Coronary artery (tissue), 2 donors: ENCODE measurements around the gene FAM171A1.

Experiments
- DNase-seq: peaks from one replicate; pipeline ENCODE4 v3.0.0-alpha.2; 2017; ENCODE audit warnings: low spot score
- H3K27ac ChIP-seq, 2 donors: fragments of 200-600 bp; sonication (generic); one replicate each; pipeline ENCODE4 v1.5.1; 2016 to 2019
- H3K4me3 ChIP-seq: fragments of 200-600 bp; sonication (generic); 2 replicates; pipeline ENCODE4 v1.5.1; 2016; ENCODE audit warnings: mild to moderate bottlenecking, moderate library complexity
- TF ChIP-seq, protein P1 (sequence below): fragments of 200-600 bp; sonication (generic); IDR thresholded peaks from one replicate; pipeline ENCODE4 v1.5.1; 2019; ENCODE audit warnings: antibody characterized with exemption

Gene FAM171A1

DNA sequence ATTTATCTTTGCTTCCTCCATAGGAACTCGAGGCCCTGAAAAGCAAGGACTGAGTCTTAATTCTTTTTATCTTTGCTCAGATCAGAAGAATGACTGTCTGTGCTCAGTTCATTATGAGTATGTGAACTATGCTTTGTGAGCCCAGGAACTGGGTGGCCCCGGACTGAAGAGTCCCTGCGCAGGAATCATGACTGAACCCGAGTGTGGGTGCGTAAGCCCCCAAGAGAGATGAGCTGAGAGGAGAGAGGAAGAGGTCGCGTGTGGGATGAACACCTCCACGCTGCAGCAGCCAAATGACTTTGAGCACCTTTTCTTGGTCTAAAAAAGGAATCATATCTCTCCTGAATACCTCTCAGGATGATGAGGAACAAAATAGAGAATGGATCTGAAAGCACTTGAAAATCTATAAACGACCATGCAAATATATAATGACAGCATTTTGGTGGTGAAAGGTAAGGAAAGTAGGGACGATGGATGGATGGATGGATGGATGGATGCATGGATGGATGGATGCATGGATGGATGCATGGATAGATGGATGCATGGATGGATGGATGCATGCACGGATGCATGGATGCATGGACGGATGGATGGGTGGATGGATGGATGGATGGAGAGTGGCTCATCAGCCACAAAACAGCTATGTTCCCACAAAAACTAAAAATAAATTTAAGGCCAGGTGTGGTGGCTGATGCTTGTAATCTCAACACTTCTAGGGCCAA is 19.8 kb downstream of the FAM171A1 start:
- TF ChIP-seq, protein P1, sequence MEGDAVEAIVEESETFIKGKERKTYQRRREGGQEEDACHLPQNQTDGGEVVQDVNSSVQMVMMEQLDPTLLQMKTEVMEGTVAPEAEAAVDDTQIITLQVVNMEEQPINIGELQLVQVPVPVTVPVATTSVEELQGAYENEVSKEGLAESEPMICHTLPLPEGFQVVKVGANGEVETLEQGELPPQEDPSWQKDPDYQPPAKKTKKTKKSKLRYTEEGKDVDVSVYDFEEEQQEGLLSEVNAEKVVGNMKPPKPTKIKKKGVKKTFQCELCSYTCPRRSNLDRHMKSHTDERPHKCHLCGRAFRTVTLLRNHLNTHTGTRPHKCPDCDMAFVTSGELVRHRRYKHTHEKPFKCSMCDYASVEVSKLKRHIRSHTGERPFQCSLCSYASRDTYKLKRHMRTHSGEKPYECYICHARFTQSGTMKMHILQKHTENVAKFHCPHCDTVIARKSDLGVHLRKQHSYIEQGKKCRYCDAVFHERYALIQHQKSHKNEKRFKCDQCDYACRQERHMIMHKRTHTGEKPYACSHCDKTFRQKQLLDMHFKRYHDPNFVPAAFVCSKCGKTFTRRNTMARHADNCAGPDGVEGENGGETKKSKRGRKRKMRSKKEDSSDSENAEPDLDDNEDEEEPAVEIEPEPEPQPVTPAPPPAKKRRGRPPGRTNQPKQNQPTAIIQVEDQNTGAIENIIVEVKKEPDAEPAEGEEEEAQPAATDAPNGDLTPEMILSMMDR: no peak
- no peak overlapping the region for H3K27ac ChIP-seq
- no peak overlapping the region for H3K4me3 ChIP-seq
- DNase-seq: no peak

DNA sequence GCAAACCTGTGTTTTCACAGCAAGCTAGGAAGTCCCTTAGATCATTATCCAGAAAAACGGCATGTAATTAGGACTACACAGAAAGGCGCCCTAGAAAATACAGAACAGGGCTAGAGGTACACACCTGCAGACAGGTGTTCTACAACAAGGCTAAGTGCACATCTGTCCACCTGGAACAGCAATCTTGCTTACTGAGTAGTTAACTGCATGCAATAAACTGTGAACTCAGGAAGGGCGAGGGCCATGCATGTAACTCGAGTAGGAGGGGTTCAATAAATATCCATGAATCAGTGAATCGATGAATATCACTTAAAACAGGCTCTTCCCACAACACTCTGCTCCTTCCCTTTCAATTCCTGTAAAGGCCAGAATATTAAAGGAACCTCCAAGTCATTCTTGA is 22.0 kb downstream of the FAM171A1 start:
- no peak overlapping the region for H3K27ac ChIP-seq
- TF ChIP-seq, protein P1: no peak
- no peak for DNase-seq
- peak overlapping the region; percentile 68 for H3K4me3 ChIP-seq

DNA sequence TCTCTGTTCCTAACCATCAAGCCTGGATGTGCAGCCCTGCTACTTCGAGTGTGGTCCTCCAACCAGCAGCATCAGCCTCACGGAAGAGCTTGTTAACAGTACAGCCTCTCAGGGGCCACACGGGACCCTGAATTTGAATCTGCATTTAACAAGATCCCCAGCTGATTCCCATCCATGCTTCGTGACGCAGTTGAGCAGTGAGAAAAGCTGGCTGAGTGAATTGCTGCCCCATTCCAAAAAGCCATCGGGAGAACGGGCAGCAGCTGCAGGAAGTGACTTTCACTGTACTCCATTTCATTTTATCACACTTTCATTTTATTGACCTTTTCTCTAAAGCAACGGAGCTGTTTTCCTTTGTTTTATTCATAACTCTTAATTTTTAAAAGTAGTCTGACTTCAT is 22.5 kb downstream of the FAM171A1 start:
- H3K4me3 ChIP-seq: peak overlapping the region; percentile 68
- no peak for DNase-seq
- no peak overlapping the region for H3K27ac ChIP-seq
- TF ChIP-seq, protein P1: no peak

DNA sequence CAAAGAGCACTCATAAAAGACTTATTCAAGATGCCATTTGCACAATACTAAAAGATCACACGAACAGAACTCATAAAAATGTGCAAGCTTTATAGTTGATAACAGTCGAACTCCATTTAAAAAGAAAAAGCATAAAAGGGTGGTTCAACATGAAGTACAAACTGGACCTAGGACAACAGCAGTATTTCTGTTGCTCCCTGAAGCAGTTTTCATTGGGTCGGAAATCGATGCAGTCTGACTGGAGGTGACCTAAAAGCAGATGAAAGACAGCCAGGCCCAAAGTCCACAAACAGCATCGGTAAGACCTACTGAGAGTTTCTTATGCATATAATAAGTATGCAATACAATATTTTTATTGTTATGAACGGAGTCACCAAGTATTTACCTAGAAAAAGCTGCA is 23.9 kb downstream of the FAM171A1 start:
- Histone ChIP-seq H3K4me3 (peak overlapping the region; percentile 18), H3K27ac (no peak overlapping the region)
- no peak for DNase-seq
- TF ChIP-seq, protein P1: no peak

DNA sequence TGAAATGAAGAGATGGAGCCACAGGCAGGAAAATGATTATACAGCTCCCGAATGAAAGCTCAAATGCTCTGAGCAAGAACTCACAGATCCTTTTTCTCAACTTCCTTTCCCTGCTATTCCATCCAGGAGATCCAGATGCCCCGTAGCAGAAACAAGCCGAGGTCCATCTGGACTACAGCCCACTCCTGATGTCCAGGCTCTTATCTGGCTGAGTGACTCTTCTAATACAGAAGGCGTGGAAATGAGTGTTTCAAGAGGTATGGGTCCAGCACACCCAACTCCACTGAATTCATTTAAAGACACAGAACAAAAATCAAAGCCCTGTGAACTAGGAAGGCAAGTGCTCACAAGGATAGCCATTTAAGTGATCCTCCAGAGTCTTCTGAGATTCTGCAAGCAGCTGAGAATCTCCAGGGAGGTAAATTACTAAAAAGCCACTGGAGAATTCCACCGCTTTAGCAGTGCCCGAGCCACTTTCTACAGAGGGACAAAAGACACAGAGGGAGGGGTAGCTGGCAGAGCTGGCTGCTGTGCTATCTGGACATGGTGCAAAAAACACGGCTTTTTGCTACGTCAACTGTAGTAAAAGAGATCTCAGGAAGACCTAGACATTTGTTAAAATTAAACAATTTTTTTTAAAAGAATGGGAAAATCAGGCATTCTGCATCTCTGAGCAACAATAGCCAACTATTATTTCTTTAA is 24.5 kb downstream of the FAM171A1 start:
- TF ChIP-seq, protein P1: no peak
- no peak for DNase-seq
- no peak overlapping the region for H3K27ac ChIP-seq
- H3K4me3 ChIP-seq: peak overlapping the region; percentile 18

DNA sequence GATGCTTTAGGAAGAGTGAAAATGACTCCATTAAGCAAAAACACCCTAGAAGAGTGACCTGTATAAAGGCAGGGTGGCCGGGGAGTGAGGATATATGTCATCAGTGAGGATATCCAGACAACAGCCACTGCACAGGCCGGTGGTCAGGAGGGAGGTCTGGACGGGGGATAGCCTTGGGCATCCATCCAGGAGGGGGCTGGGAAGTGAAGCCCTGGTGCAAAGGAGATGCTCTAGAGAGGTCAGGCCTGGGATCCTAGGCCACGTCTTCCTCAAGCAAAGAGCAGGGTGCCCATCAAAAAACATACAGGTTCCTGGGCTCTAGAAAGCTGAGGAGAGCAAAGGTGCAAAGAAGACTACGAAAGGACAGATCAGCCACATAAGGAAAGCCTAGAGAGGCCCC is 25.6 kb downstream of the FAM171A1 start:
- DNase-seq: no peak
- TF ChIP-seq, protein P1: no peak
- no peak overlapping the region for H3K4me3 ChIP-seq
- H3K27ac ChIP-seq: no peak overlapping the region

DNA sequence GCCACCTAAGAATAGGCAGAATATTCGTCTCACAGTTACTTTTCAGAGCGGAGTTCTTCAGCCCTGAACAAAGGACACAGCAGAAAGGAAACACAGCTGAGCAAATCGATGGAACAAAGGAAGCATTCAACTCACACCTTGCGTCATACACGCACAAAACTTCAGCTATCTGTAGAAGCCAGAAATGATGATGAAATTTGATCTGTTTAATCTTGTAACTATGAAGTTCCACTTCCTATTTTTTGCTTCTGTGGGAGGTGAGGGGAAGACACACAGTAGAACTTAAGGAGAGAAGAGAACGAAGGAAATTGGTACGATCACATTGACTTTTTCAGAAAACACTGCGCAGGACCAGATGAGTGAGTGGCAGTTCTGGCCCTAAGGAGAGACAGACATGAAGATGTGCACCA is 26.2 kb downstream of the FAM171A1 start:
- DNase-seq: no peak
- TF ChIP-seq, protein P1: no peak
- no peak overlapping the region for H3K27ac ChIP-seq

More for the DNA sequence above, 26.2 kb downstream of the FAM171A1 start:
- no peak overlapping the region for H3K4me3 ChIP-seq
